ENCODE results near the gene CHST9.
"Not testable (repeated sequence)": the region's sequence is repeated elsewhere in the genome, so short reads cannot be mapped to it uniquely, and the experiment has no call there.

Gene CHST9, protein sequence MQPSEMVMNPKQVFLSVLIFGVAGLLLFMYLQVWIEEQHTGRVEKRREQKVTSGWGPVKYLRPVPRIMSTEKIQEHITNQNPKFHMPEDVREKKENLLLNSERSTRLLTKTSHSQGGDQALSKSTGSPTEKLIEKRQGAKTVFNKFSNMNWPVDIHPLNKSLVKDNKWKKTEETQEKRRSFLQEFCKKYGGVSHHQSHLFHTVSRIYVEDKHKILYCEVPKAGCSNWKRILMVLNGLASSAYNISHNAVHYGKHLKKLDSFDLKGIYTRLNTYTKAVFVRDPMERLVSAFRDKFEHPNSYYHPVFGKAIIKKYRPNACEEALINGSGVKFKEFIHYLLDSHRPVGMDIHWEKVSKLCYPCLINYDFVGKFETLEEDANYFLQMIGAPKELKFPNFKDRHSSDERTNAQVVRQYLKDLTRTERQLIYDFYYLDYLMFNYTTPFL

DNA sequence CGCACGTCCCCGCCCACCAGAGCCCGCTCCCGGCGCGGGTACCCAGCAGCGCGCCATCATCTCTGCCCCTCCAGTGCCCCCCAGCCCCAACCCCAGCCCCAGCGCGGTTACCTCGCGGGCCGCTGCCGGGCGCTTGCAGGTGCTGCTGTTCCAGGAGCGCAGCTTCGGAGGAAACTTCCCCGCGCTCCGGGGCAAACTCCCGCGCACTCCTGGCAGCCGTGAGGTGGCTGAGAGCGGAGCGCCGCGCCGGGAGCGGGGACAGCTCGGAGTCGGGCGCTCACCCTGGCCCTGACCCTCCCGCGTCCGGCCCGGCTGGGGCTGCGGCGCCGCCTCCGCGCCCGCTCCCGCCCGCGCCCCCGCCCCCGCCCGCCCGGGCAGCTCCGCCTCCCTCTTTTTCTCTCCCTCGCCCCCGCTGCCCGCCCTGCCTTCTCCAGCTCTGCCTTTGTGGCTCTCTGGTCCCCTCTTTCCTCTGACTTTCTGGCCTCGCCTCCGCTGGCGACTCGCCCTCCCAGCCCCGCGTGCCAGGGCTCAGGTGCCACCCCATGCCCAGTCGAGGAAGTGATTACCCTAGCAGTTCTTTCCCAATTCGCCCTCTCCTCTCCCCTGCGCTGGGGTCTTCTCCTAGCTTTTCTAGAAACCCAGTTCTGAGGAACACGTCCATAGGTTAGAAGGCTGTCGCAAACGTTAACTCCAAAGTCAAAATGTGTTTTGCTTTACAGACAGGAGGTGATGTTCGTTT lies at the start of gene CHST9:
CHST9 (minus strand) TSS at position 284 of the 739 bp plus-strand sequence. CDS start 42,499 bp downstream, outside the sequence.
- no peak for DNase-seq

DNA sequence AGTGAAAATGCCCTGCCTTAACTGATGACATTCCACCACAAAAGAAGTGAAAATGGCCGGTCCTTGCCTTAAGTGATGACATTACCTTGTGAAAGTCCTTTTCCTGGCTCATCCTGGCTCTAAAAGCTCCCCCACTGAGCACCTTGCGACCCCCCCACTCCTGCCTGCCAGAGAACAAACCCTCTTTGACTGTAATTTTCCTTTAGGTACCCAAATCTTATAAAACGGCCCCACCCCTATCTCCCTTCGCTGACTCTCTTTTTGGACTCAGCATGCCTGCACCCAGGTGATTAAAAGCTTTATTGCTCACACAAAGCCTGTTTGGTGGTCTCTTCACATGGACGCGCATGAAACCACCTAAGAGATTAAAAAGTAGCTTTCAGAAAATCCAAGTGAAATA lies 47.2 kb upstream of the CHST9 start:
- not testable (repeated sequence) for DNase-seq

DNA sequence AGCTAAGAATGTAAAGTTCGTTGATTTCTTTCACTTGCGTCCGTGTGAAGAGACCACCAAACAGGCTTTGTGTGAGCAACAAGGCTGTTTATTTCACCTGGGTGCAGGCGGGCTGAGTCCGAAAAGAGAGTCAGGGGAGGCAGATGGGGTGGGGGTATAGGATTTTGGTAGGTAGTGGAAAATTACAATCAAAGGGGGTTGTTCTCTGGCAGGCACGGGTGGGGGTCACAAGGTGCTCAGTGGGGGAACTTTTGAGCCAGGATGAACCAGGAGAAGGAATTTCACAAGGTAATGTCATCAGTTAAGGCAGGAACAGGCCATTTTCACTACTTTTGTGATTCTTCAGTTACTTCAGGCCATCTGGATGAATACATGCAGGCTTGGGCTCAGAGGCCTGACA lies 46.6 kb upstream of the CHST9 start:
- not testable (repeated sequence) for DNase-seq

DNA sequence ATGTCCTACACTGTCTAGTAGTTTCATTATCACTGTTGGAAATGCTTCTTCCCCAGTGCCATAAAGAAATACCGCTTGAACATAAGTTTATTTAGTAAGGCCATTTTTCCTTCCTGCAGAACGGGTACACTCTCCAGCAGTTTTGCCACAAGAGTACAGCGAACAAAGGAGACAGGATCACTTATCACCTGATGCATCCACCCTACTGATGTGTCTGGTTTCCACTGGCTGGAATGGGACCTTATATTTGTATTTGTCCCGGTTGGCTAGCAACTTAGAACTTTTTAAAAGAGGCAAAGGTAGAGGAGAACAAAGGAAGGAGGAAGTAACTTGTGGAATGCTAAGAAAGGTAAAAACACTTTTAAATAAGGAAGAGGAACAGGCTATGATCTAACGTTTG lies 46.1 kb upstream of the CHST9 start:
- DNase-seq, result not testable (repeated sequence)

DNA sequence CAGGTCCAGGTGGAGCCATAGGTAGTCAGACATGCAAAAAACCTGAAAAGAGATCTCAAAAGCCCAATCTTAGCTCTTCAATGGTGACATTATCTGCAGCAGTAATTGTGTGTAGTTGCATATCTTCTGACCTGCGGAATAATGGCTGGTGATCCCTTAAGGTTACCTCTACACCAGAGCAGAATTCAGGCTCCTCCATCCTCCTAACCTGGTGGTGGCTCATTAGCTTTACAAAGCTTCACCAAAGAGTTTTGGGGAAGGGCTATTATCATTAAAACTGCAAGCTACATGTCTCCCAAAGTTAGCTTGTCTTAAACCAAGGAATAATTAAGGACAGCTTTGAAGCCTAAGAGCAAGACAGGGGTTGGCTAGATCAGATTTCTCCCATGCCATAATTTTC lies 42.6 kb upstream of the CHST9 start:
- no peak for DNase-seq

DNA sequence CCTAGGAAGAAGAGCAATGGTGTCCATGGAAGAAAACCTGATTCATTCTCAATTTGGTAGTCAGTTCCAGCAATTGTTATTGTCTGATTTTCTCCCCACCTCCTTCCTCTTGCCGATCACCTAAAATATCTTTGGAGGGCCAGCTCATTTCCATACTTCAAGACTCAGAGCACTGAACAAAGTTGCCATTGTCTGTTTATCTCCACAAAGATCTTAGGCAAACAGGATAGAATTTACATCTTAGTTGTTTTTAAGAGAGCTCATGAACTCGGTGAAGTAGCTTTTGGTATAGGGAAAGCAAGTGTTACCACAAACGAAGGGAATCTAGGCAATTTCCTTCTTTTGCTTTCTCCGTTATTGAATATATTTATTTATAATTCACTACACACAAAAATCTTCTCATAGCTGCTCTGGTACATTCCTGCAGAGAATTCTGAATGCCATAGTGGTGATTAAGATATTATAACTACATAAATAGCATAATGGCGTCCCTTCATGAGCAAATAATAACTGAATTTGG lies 41.5 kb upstream of the CHST9 start:
- DNase-seq, result no peak

DNA sequence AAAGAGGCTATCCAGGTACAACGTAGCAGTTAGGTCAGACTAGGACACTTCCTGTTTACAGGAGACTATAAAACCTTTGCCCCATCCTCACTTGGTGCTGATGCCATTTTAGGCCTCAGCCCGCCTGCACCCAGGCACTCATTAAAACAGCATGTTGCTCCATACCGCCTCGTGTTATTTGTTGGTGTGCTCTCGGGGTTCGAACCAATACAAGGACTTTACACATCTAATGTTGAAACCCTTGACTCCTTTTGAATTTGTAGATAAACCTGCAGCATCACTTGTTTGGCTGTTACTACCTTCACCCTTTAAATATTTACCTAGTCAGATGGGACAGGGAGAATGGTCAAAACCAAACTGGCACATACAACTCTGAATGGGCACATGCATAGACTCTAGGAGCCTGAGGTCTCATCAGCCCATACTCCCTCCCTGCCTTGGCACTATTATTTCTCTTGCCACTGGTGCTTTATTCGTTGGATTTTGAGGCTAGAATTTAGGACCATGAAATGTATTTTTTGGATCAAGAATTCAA lies 40.9 kb upstream of the CHST9 start:
- no peak for DNase-seq

DNA sequence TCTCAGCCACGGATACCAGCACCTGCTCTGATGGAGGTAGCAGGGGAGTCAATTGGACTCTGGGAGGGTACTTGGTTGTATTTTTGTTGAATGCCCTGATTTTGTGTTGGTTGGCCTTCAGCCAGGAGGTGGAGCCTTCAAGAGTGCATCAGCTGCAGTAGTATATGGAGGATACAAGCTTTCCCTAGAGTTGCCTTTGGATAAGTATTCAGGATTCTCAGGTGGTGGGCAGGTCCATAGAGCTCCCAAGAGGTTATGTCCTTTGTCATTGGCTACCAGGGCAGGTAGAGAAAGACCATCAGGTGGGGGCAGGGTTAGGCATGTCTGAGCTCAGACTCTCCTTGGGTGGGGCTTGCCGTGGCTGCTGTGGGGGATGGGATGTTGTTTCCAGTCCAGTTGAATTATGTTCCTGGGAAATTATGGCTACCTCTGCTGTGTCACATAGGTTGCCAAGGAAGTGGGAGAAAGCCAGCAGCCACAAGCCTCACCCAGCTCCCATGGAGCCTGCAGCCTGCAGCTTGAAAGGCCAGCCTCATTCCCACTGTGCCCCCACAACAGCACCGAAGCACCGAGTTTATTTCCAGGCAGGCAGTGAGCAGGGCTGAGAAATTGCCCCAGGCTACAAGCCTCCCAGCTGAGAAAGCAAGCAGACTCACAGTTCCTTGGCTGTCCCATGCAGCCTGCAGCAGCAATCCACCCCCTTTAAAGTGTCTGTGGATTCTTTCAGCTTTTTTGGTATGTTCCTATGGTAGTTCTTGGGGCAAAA lies 38.6 kb upstream of the CHST9 start:
- no peak for DNase-seq

DNA sequence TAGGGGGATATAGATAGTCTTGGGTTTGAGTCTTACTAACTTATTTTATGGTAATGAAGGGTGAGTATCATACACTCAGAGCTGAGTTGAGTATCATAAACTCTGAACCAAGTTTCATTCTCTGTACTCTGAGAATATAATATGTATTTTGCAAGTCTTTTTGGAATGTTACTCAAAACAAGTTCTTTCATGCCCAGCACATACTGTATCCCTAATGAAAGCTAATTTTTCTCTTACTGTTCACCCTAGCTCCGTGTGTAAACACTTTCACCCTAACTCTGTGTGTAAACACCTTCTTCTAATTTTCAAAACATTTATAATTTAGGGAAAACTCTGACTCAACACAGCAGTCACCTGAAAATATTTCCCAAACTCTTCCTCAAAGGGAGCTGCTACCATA lies 29.7 kb upstream of the CHST9 start:
- no peak for DNase-seq

DNA sequence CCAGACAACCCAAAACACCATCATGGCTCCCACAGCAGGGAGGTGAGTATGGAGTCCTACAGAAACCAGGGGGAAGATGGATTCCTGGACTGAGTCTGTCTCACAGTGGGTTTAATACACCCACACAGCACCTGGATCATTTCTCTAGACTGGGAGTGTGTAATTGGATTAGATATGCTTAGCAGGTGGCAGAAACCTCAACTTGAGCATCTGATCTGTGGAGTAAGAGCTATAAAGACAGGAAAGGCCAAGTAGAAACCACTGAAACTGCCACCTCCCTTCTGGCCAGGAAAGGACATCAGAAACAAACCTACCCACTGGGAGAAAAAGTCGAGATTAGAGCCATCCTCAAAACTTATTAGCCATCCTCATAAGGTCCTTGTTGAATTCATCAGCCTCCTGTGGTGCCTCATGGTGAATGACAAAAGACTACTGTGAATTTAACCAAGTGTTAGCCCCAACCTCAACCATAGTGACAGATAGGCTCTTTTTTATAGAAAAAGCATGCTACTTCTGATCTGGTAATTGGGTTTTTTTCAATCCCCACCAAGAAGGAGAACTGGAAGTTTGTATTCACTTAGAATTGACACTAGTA lies 28.1 kb upstream of the CHST9 start:
- no peak for DNase-seq

DNA sequence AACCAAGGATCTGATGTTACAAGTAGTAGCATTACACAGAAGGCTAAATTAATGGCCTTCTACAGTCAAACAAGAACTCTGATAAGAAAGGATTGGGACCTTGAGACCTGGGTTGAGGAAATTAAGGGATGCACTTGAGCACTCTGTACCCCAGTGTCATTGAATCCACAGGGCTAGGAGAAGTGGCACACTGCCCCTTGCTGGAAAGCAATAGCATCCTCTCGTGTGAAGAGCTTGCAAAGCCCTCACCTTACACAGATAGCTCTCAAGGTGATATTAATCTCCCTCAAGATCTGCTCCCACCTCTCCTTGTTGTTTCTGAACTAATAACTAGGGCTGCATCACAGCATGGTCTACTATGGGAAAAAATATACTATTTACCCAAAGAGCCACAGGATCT lies 26.5 kb upstream of the CHST9 start:
- no peak for DNase-seq

DNA sequence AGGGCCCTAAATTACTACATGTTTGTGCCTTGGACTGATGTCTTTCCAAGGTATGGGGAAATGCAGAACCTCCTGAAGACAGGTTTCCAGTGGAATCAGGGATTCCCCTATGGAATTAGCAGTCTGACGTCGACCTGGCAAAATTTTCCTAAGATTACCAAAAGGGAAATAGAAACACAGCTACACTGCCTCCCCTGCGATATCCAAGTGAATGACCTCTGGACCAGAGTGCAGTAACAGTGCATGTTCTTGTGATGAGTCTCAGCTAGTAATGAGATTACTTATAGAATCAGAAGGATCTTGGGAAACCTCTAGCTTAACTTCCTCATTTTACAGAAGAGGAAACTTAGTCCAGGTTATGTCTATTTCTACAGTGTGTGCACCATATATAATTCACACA lies 21.3 kb upstream of the CHST9 start:
- DNase-seq, result no peak

DNA sequence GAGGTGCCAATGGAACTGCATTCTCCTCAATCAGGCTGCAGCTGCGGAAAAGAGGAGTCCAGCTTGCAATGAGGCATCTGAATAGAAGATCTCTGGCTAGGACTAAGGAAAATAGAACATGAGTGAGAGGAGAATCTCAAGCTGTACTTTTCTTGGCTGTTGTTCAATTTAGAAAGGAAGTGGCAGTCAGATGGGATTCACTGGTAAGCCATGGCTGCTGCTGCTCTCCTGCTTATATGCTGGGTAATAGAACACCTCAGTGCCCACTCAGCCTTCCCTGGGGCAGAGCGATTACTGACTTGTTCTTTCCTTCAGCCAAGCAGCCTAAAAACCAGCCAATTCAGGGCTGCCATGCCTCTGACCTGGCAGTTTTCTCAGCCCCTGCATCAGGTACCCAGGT lies 17.6 kb upstream of the CHST9 start:
- DNase-seq, result no peak

DNA sequence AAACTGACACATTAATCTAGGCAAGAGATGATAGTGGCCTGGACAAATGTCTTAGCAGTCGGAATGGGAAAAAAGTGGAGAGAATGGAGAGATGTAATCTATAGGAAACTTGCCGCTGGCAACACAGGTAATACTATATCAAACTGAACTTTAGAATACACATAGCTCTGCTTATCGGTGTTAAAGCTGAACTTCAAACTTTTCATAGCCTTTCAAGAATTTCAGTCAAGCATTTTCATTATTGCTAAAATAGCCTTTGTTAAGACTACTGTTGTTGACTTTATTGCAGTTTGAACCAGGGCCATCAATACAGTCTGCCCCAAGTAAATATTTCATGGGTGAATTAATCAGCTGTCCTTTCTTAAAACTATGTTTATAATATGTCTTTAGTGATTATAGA lies 12.9 kb upstream of the CHST9 start:
- DNase-seq, result no peak

DNA sequence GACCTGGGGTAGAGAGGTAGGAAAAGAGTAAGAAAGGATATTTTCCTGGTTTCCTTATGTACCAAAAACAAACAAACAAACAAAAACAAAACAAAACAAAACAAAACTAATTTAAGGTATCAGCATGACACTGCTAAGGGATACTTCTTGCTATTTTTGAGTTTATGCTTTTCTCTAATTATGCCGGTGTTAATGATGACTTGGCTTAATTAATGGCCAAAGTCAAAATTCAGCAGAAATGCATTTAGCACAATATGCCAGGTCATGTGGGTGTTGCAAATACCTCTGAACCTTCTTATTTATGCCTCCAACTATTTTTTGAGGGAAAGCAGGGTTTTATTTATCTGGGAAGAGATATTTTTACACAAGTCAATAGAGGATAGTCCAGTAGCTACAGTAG lies 3.2 kb upstream of the CHST9 start:
- DNase-seq, result no peak

DNA sequence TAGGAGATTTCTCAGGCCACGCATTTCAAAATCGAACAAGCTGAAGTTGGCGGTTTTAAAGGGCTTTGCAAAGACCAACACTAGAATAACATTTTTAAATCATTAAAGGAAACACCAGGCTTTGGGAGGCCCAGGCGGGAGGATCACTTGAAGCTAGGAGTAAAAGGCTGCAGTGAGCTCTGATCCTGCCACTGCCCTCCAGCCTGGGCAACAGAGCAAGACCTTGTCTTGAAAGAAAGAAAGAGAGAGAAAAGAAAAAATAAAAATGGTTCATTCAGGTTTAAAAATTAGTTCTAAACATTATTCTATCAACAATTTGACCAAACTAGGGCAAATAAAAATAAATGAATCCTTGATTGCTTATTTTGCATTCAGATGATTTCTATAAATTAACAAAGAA lies 789 bp upstream of the CHST9 start:
- no peak for DNase-seq

DNA sequence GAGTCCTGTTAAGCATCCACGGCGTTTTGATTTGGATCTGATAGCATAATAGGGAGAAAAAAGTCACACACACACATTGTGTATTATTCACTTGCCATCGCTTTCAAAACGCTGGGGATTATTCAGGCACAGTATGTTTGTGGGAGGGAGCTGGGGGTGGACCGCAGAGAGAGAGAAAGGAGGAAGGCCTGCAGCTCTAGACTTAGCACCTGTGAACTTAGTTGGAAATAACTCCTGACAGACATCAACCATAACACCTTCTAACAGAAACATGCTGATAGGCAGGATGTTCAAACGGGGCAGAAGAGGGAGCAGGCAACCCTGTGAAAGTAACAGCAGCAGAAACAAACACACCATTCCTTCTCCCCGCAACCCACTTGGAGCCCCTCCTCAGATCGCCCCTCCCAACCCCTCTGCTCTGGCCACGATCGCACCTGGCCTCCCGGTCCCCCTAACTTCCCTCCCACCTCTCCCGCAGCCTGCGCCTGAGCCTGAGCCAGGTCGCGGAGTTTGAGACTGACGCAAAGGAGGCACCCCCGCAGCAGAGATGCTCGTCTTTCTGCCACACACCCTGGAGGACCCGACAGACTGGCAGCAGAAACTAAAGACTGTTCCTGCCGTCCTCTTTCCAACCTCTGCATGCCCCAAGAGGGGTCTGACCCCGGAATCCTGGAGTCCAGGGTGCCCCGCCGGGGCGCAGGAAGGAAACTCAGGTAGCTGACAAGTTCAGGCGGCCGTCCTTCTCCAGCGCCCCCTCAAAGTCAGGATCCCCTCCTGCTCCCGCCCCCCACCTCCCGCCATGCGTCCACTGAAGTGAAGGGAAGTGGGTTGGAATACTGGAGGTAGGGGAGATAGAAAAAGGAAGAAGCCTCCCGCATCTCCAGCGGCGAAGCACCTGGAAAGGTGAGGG lies 738 bp downstream of the CHST9 start:
- no peak for DNase-seq

DNA sequence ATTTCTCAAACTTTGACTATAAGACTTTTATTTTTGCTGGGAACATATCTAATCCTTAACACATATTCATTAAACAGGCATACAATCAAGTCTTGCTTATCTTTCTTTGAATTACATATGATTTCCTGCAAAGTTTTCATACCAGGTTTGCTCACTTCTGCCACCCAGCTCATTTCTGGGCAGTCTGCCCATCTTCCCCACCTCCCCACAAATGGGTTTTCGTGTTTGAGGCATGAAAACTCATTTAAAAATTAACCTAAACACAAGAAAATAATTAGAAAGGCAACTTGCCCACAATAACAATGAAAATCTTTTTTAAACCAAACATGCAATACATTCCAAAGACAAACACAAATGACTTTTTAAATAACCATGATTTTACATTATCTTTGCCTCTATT lies 3.4 kb downstream of the CHST9 start:
- DNase-seq, result no peak

DNA sequence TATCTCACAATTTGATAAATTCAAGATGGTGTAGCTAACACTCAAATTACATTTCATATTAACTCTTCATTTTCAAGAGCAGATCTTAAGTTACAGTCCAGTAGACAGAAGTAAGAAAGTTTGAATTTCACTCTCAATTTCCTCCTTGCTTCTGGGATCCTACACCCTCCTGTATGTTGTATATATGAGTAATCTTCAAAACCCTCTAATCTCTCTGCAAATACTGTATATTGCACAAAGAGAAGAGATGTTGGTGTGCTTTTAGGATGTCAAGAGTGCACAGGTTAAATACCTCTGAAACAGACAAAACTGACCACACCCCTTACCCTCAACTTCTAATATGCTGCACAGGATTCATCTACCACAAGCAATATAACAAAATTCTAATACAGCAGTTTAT lies 6.7 kb downstream of the CHST9 start:
- DNase-seq, result no peak

DNA sequence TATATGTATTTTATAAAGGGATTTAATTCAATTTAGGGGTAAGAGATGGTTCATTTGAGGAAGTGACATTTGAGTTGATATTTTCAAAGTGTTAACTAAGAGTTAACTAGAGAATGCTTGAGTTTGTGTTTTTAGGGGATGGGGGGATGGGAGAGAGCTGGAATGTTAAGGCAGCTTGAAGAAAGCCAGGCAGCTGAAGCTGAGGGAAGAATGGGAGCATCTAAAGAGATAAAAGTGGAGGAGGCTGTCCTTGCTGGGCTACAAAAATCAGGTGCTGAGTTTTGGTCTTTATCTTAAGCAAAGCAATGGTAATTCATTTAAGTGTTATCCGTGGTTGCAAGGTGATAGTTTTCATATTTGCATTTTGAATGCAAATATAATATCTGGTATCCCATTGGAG lies 9.2 kb downstream of the CHST9 start:
- no peak for DNase-seq

DNA sequence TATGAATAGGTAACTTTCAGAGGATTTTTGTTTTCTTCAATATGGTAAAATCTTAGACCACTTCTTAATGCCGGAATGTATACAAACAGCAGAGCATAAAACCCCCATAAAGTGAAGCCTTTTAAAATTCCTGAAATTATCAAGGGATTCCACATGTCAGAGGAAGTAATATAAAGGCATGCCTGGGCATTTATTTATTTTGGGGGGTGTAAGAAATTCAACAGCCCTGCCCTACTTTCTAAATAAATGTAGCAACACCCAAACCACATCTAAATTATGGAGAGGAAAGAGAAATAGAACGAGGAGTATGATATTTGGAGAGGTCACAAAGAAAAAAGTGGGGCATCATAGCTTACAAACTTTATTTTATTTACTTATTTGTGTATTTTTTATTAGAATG lies 9.9 kb downstream of the CHST9 start:
- no peak for DNase-seq

DNA sequence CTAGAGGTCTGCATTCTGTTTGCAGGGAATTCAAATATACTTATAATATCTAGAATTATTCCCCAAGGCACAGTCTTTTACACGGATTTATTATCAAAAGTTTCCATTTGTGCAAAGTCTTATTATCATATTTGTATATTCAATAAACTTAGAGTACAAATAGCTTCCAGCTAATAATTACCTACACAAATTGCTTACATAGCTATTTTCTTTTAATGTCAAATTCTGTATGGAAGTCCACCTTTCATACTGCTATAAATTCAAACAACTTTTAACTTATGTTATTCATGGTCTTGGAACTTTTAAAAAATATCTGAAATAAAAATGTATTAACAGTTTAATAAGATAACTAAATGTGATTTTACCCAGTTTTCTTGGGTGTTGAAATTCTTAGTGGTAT lies 13.1 kb downstream of the CHST9 start:
- no peak for DNase-seq

Measured in activated CD4-positive, alpha-beta T cell treated with anti-CD3 and anti-CD28 coated beads, Interleukin-2, amount 50 U/mL, for 4 hours (primary cell).